SH-SY5Y (cell line): ENCODE results near the gene PNLIPRP1.

Experiments used
- GATA2 ChIP-seq: IDR thresholded peaks from 2 replicates; pipeline ENCODE4 v1.6.1; 2011; ENCODE audit warnings: mild to moderate bottlenecking, low read depth, low read length
- GATA3 ChIP-seq: IDR thresholded peaks from 2 replicates; pipeline ENCODE4 v1.6.1; 2011; ENCODE audit warnings: low read depth, mild to moderate bottlenecking, low read length, moderate library complexity

- no peak for TF ChIP-seq GATA2
- TF ChIP-seq GATA3, result no peak
Measured at GRCh38 chr10:116545122-116545521, 45.6 kb upstream of the PNLIPRP1 start.
